Immature natural killer cell (primary cell): Measurements from ENCODE around the gene HECW1. TPM values are rescaled to one million over a fixed set of nuclear protein-coding genes. Genes with fewer than 3 reads are reported as not detected.

Source experiments
- DNase-seq, 3 donors: peaks; one replicate each; pipeline ENCODE4 v3.0.0; 2022; ENCODE audit warnings: mixed read lengths in 1 of 3
- H3K27ac Mint-ChIP-seq, 6 donors: one replicate each; pipeline ENCODE4 v1.8.0; 2020; ENCODE audit warnings: mixed read lengths in 6 of 6, mild to moderate bottlenecking in 5 of 6, inconsistent platforms in 4 of 6, moderate library complexity in 3 of 6
- H3K27me3 Mint-ChIP-seq, 3 donors: one replicate each; pipeline ENCODE4 v1.8.0; 2020 to 2021; ENCODE audit warnings: low read depth in 3 of 3, mild to moderate bottlenecking in 3 of 3, mixed read lengths in 3 of 3, moderate library complexity in 3 of 3, inconsistent platforms in 1 of 3
- H3K36me3 Mint-ChIP-seq, 3 donors: one replicate each; pipeline ENCODE4 v1.8.0; 2020; ENCODE audit warnings: mixed read lengths in 3 of 3, inconsistent platforms in 2 of 3, mild to moderate bottlenecking in 2 of 3
- H3K4me1 Mint-ChIP-seq, 2 donors: one replicate each; pipeline ENCODE4 v1.8.0; 2020; ENCODE audit warnings: inconsistent platforms in 2 of 2, mild to moderate bottlenecking in 2 of 2, mixed read lengths in 2 of 2, moderate library complexity in 1 of 2
- H3K4me3 Mint-ChIP-seq, 5 donors: one replicate each; pipeline ENCODE4 v1.8.0; 2020; ENCODE audit warnings: mild to moderate bottlenecking in 5 of 5, mixed read lengths in 5 of 5, inconsistent platforms in 3 of 5, moderate library complexity in 3 of 5
- H3K9me3 Mint-ChIP-seq, 6 donors: one replicate each; pipeline ENCODE4 v1.8.0; 2020; ENCODE audit warnings: mild to moderate bottlenecking in 6 of 6, mixed read lengths in 6 of 6, inconsistent platforms in 4 of 6, moderate library complexity in 3 of 6
- polyA plus RNA-seq, 3 donors: library from polyadenylated mRNA; unstranded; fragments of 300-500 nt; fragmentation: Illumina TruSeq; gene quantifications; one replicate each; pipeline ENCODE4 v1.2.3, GENCODE V29; 2021

HECW1 gene
- polyA plus RNA-seq, 3 donors from 2014 or later: not detected

DNA sequence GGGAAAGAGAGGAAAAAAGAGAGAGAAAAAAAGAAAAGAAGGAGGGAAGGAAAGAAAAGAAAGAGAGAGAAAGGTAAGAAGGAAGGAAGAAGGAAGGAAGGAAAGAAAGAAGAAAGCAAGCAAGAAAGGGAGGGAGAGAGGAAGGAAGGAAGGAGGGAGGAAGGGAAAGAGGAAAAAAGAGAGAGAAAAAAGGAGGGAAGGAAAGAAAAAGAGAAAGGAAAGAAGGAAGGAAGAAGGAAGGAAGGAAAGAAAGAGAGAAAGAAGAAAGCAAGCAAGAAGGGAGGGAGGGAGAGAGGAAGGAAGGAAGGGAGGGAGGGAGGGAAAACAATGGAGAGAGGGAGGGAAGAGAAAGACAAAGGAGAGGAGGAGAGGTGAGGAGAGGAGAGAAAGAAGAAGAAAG is 135.3 kb downstream of the HECW1 start:
- Mint-ChIP-seq H3K9me3 (no peaks in the 10 kb centered on the region), H3K4me3 (no peak overlapping the region), H3K36me3 (no peaks in the 10 kb centered on the region), H3K27ac (no peak overlapping the region), H3K27me3 (peaks cover 2 to 5% (median 5%) of the 10 kb centered on the region in 3 donors), H3K4me1 (no peaks in the 10 kb centered on the region)
- DNase-seq: no peak

DNA sequence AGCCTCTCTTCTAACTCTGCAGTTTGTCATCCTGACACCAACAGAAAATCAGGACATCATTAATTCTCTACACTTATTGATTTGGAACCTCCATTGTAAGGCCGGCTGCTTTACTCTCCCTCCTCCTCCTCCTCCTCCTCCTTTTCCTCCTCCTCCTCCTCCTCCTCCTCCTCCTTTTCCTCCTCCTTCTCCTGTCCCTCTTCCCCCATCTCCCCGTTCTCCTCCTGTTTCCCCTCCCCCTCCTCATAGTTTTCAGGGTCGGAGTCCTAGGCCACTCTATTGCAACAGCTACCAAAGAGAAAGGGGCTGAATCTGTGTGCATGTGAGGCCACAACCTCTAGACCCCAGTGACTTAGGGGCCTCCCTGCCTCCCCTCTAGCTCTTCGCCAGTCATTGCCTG is 136.1 kb downstream of the HECW1 start:
- Mint-ChIP-seq H3K36me3 (no peaks in the 10 kb centered on the region), H3K27me3 (peaks cover 2 to 5% (median 5%) of the 10 kb centered on the region in 3 donors), H3K9me3 (no peaks in the 10 kb centered on the region), H3K27ac (no peak overlapping the region), H3K4me3 (no peak overlapping the region), H3K4me1 (no peaks in the 10 kb centered on the region)
- no peak for DNase-seq

DNA sequence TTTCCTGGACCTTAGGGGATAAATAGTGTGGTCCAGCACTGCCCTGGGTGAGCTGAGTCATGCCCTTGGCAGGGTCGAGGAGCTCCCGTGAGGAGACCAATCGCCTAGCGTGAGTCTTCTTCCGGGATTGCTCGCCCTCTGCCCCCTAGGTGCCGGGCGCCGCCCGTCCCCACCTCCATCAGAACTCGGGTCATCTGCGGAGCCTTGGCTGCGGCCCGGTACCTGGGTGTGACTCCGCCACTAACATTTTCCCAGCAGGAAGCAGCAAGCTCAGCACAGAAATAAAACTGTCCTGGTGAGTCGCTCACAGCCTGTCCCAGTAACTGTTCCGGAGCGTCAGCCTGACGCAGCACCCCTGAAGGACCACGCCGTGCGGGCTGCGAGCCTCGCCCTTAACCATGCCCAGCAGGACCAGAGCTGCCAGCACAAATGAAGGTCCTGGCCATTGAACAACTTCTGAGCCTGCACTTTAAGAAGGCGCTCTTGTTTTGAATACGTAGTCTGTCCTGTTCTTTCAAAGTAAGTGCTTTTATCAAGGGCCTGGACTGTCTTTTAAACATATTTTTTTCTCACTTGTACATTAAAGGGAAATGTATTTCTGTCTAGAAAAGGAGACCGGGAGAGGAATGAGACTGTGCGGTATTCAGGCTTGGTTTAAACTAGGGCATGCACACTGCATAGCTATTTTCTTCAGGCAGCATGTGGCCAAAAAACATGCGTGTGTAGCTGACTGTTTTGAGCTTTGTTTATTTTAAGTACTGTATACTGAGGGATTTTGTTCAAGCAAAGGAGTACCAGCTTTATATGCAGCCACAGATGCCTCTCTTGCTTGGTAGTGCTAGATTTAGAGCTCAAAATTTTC is 136.7 kb downstream of the HECW1 start:
- DNase-seq: no peak
- H3K27ac Mint-ChIP-seq: no peak overlapping the region
- H3K9me3 Mint-ChIP-seq: no peaks in the 10 kb centered on the region
- no peaks in the 10 kb centered on the region for H3K36me3 Mint-ChIP-seq
- peaks cover 2 to 5% (median 5%) of the 10 kb centered on the region in 3 donors for H3K27me3 Mint-ChIP-seq
- H3K4me1 Mint-ChIP-seq: no peaks in the 10 kb centered on the region
- H3K4me3 Mint-ChIP-seq: no peak overlapping the region

DNA sequence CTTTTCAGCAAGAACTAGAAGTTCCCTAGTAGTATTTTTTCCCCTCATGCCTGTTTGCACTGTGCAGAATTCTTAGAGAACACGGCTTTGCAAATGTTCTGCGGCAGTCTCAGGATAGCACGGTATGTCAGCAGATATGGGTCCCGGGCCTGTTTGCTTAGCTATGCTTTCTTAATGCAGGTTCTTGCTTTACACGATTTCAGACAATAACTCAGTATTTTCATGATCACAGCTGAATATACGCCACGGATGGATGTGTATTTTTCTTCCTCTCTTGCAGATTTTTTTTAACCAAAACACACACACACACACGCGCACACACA is 137.3 kb downstream of the HECW1 start:
- no peaks in the 10 kb centered on the region for H3K9me3 Mint-ChIP-seq
- H3K27me3 Mint-ChIP-seq: peaks cover 3 to 5% (median 4%) of the 10 kb centered on the region in 3 donors
- no peak for DNase-seq
- no peaks in the 10 kb centered on the region for H3K4me1 Mint-ChIP-seq
- no peaks in the 10 kb centered on the region for H3K36me3 Mint-ChIP-seq
- H3K27ac Mint-ChIP-seq: no peak overlapping the region
- no peak overlapping the region for H3K4me3 Mint-ChIP-seq

DNA sequence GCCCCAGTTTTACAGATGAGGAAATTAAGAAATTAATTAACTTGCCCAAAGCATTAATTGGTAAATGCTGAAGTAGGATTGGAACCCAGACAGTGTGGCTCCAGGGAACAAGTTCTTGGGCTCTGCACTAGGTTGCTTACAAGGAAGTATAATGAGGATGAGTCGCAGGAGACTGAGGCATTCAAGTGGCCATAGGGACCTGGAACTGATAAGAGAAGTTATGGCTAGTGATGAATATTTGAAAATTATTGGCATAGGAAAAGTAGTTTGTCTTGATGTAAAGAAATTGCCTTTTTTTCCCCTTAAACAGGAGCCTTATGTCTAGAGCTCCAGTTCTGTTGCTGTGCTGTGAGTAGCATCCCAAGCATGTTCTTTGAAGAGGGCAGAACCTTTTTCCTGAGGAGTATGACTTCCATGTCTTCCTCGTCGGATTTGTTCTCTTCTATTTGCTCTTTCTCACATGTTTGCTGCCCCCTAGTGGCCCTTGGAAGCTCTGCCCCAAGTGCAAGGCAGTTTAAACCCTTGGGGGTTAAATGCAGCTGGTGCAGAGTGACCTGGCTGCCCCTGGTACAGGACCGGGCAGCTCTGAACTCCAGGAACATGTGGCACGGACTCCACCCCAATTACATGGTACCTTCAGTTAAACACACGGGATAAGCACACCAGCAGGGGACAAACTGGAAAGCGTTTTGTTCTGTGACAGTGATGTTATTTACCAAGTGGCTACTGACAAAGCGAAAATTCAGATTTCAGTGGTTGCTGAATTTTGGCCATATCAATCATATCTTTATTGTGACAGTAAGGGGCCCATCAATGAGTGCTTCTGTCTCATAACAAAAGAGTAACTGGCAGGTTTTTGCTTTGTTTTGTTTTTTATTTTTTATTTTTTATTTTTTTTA is 148.8 kb downstream of the HECW1 start:
- Mint-ChIP-seq H3K27me3 (peaks cover 0 to 11% (median 3%) of the 10 kb centered on the region in 3 donors), H3K9me3 (no peaks in the 10 kb centered on the region), H3K36me3 (no peaks in the 10 kb centered on the region), H3K4me1 (no peaks in the 10 kb centered on the region), H3K27ac (no peak overlapping the region), H3K4me3 (no peak overlapping the region)
- peak; percentile 14 to 37 (median 20) for DNase-seq

DNA sequence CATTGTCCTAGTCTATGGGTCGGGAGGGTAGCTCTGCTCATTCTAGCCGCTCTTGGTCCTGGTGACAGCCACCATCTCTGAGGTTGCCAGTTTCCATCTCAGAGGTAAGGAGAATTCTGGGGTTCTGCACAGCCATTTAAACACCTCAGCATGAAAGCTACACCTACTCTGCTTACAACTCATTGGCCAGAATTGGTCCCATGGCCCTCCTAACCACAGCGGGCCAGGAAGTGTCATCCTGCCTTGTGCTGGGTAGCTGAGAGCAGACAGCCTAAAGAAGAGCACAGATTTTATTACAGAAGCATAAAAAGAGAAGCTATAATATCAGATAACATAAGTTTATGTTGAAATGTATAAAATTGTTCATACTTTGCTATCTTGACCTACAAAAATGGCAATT is 152.7 kb downstream of the HECW1 start:
- H3K4me3 Mint-ChIP-seq: no peak overlapping the region
- no peak for DNase-seq
- H3K36me3 Mint-ChIP-seq: no peaks in the 10 kb centered on the region
- peaks cover 0 to 5% (median 5%) of the 10 kb centered on the region in 3 donors for H3K27me3 Mint-ChIP-seq
- H3K27ac Mint-ChIP-seq: no peak overlapping the region
- H3K9me3 Mint-ChIP-seq: no peaks in the 10 kb centered on the region
- H3K4me1 Mint-ChIP-seq: no peaks in the 10 kb centered on the region

DNA sequence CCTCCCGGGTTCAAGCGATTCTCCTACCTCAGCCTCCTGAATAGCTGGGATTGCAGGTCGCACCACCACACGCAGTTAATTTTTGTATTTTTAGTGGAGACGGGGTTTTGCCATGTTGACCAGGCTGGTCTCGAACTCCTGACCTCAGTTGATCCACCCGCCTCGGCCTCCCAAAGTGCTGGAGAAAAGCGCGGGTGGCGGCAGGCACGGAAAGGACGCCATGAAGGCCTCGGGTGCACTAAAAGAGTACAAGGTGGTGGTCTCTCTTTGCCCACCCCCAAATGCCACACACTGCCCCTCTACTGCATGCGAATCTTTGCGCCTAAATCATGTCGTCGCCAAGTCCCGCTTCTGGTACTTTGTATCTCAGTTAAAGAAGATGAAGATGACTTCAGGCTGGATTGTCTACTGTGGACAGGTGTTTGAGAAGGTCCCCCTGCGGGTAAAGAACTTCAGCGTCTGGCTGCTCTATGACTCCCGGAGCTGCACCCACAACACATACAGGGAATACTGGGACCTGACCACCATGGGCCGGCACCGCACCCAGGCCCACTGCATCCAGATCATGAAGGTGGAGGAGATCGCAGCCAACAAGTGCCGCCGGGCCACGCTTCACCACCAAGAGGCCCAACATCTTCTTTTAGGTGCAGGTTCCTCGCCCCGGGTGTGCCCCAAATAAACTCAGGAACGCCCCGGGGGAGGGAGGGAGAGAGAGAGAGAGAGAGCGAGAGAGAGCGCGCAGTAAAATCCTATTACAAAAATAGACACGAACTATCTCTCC is 161.7 kb downstream of the HECW1 start:
- DNase-seq: no peak
- Mint-ChIP-seq H3K4me1 (no peaks in the 10 kb centered on the region), H3K9me3 (no peaks in the 10 kb centered on the region), H3K36me3 (no peaks in the 10 kb centered on the region), H3K4me3 (no peak overlapping the region), H3K27ac (no peak overlapping the region), H3K27me3 (peaks cover 0 to 9% (median 8%) of the 10 kb centered on the region in 3 donors)

DNA sequence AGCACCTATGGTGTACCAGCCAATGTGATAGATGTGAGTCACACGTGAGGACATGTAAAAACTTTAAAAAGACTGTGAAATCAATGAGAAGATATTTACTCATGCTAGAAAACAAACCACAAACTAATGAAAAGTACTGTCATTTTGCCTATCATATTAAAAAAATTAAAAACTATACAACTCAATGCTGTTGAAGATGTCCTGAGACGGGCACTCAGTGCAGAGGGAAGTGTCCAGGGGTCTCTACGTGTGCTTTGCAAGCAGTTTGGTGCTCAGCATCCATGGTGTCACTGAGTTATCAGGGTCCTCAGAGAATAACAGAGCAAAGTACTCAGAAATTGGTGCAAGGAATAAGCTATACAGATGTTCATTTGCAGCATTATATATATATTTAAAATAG is 162.3 kb downstream of the HECW1 start:
- H3K9me3 Mint-ChIP-seq: no peaks in the 10 kb centered on the region
- peaks cover 0 to 9% (median 8%) of the 10 kb centered on the region in 3 donors for H3K27me3 Mint-ChIP-seq
- H3K27ac Mint-ChIP-seq: no peak overlapping the region
- no peak overlapping the region for H3K4me3 Mint-ChIP-seq
- no peaks in the 10 kb centered on the region for H3K36me3 Mint-ChIP-seq
- H3K4me1 Mint-ChIP-seq: no peaks in the 10 kb centered on the region
- DNase-seq: no peak

DNA sequence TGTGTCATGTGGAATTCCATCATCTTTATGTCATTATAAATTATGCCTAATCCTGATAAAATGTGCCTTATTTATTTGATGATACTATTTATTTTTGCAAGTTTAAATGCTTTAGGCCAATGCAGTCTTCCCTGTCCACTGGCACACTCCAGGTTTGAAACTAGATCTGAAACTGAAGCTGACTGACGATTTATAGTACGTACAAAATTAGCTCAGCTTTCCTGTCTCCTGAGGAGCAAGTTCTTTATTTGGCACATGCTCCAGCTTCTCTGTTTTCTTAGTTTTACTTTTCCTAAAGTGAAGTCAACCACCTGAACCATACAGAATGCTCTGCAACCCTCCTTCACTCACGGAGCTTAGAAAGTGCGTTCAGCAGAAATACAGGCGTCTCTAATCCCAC is 164.1 kb downstream of the HECW1 start:
- Mint-ChIP-seq H3K36me3 (no peaks in the 10 kb centered on the region), H3K4me1 (no peaks in the 10 kb centered on the region), H3K27me3 (peaks cover 0 to 7% (median 4%) of the 10 kb centered on the region in 3 donors), H3K4me3 (no peak overlapping the region), H3K9me3 (no peaks in the 10 kb centered on the region), H3K27ac (no peak overlapping the region)
- no peak for DNase-seq

DNA sequence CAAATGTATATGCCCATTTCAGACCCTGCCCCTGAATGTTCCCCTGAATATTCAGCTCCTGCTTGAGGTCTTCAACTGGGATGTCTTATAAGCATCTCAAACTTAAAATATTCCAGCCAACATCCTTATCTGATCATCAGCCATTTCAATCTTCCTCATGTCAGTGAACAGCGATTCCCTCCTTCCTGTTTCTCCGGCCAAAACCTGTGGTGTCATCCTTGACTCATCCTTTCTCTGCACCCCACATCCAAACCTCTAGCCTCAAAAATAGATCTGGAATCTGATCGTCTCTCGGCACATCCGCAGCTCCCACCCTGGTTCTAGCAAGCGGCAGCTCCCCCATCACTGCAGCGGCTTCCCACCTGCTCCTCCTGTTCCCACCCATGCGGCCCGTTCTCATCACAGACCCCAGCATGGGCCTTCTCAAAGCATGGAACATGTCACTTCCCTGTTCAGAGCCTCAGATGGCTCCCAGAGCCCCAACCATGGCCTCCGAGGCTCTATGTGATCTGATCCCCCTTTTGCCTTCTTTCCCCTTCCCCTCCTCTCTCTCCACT is 165.7 kb downstream of the HECW1 start:
- H3K4me1 Mint-ChIP-seq: no peaks in the 10 kb centered on the region
- no peak overlapping the region for H3K4me3 Mint-ChIP-seq
- H3K27me3 Mint-ChIP-seq: peaks cover 0 to 6% (median 6%) of the 10 kb centered on the region in 3 donors
- H3K27ac Mint-ChIP-seq: no peak overlapping the region
- H3K9me3 Mint-ChIP-seq: no peaks in the 10 kb centered on the region
- no peak for DNase-seq
- H3K36me3 Mint-ChIP-seq: no peaks in the 10 kb centered on the region

DNA sequence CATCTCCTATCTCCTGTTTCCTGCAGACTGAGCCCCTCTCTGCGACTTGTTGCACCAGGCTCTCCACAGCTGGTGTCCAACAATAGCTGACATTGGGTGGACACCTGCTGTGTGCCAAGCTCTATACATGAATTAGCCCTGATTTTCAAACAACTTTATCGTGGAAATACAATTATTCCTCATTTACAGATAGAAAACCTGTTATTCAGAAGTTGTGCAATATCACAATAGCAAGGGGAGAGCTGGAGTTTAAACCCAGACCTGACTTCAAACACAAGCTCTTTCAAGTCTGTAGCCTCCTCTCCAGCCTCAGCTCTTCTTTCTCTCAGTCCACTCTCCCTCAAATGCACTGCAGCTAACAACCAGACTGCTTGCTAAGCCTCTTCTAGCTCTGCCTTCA is 168.8 kb downstream of the HECW1 start:
- peaks cover 0 to 3% (median 0%) of the 10 kb centered on the region in 6 donors for H3K9me3 Mint-ChIP-seq
- H3K27ac Mint-ChIP-seq: no peak overlapping the region
- peaks cover 0 to 6% (median 6%) of the 10 kb centered on the region in 3 donors for H3K27me3 Mint-ChIP-seq
- no peaks in the 10 kb centered on the region for H3K36me3 Mint-ChIP-seq
- no peak overlapping the region for H3K4me3 Mint-ChIP-seq
- H3K4me1 Mint-ChIP-seq: no peaks in the 10 kb centered on the region
- no peak for DNase-seq

DNA sequence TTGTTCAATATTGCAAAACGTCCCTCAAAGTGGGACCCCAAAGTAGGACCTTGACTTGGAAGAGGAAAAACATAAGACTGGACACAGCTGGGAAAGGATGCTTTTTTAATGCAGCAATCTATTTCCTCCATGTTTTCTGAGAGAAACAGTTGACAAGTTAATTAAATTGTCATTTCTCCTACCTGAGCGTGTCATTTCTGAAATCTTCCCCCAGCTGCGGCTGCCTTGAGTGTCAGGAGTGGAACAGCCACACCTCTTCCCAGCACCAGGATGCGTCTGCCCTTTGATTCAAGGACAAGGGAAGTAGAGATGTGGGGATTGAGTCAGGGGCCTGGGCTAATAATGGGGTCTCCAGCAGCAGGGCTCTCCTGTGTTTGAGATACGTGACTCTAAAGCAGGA is 171.3 kb downstream of the HECW1 start:
- DNase-seq: no peak
- Mint-ChIP-seq H3K27me3 (peaks cover 0 to 12% (median 6%) of the 10 kb centered on the region in 3 donors), H3K9me3 (peaks cover 0 to 3% (median 0%) of the 10 kb centered on the region in 6 donors), H3K4me1 (no peaks in the 10 kb centered on the region), H3K27ac (no peak overlapping the region), H3K36me3 (no peaks in the 10 kb centered on the region), H3K4me3 (no peak overlapping the region)

DNA sequence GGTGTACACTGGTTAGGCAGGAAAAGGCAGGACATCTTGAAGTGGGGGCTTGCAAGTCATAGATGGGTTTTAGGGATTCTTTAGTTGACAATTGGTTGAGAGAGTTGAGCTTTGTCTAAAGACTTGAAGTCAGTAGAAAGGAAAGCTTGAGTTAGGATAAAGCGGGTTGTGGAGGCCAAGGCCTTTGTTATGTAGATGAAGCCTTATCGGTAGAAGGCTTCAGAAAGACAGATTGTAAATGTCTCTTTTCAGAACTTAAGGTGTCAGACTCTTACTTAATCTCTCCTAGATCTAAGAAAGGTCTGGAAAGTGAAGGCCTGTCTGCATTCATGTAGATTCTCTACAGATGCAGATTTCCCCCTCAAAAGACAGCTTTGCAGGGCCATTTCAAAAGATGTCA is 177.4 kb downstream of the HECW1 start:
- H3K4me1 Mint-ChIP-seq: no peaks in the 10 kb centered on the region
- peaks cover 0 to 4% (median 3%) of the 10 kb centered on the region in 3 donors for H3K36me3 Mint-ChIP-seq
- H3K9me3 Mint-ChIP-seq: peaks cover 0 to 6% (median 2%) of the 10 kb centered on the region in 6 donors
- no peak for DNase-seq
- peaks cover 0 to 10% (median 2%) of the 10 kb centered on the region in 3 donors for H3K27me3 Mint-ChIP-seq
- H3K27ac Mint-ChIP-seq: no peak overlapping the region
- H3K4me3 Mint-ChIP-seq: no peak overlapping the region
